SK-N-SH treated with all-trans-retinoic acid at 6 μM for 48 hours (cell line): ENCODE results near the gene PCSK5.

Experiments used
- ATAC-seq: fragments of 200-7000 bp; cut with Tn5 transposase; 3 replicates; pipeline ENCODE4 v1.9.1; 2020; ENCODE audit warnings: mild to moderate bottlenecking, moderate library complexity
- BACH2 ChIP-seq: fragments of 250-450 bp; sonication (Bioruptor Pico); IDR thresholded peaks from 2 replicates; pipeline ENCODE4 v1.9.0; 2021; ENCODE audit warnings: mild to moderate bottlenecking, borderline replicate concordance
- CREB5 ChIP-seq: fragments of 250-450 bp; sonication (Bioruptor Pico); IDR thresholded peaks from 2 replicates; pipeline ENCODE4 v1.5.1; 2020; ENCODE audit warnings: low read depth, mild to moderate bottlenecking, moderate library complexity
- CSDC2 ChIP-seq: fragments of 250-450 bp; sonication (Bioruptor Pico); IDR thresholded peaks from 2 replicates; pipeline ENCODE4 v1.5.0; 2020; ENCODE audit warnings: mild to moderate bottlenecking, moderate library complexity
- CSRNP3 ChIP-seq: fragments of 250-450 bp; sonication (Bioruptor Pico); IDR thresholded peaks from 2 replicates; pipeline ENCODE4 v1.5.1; 2021; ENCODE audit warnings: mild to moderate bottlenecking, moderate library complexity
- GLIS3 ChIP-seq: fragments of 250-450 bp; sonication (Bioruptor Pico); IDR thresholded peaks from 2 replicates; pipeline ENCODE4 v1.5.0; 2020; ENCODE audit warnings: mild to moderate bottlenecking, moderate library complexity
- ISL1 ChIP-seq: fragments of 250-450 bp; sonication (Bioruptor Pico); IDR thresholded peaks from 2 replicates; pipeline ENCODE4 v2.1.2; 2022; ENCODE audit warnings: mild to moderate bottlenecking, moderate library complexity
- OSR1 ChIP-seq: fragments of 250-450 bp; sonication (Bioruptor Pico); IDR thresholded peaks from 2 replicates; pipeline ENCODE4 v1.8.0; 2022; ENCODE audit warnings: moderate library complexity, mild to moderate bottlenecking, inconsistent platforms
- PATZ1 ChIP-seq: fragments of 250-450 bp; sonication (Bioruptor Pico); IDR thresholded peaks from 2 replicates; pipeline ENCODE4 v1.8.0; 2020; ENCODE audit warnings: mild to moderate bottlenecking, moderate library complexity, borderline replicate concordance
- PPARA ChIP-seq: fragments of 250-450 bp; sonication (Bioruptor Pico); IDR thresholded peaks from 2 replicates; pipeline ENCODE4 v1.5.0; 2020; ENCODE audit warnings: mild to moderate bottlenecking, borderline replicate concordance
- RARB ChIP-seq: fragments of 250-450 bp; sonication (Bioruptor Pico); IDR thresholded peaks from 2 replicates; pipeline ENCODE4 v1.8.0; 2021; ENCODE audit warnings: mild to moderate bottlenecking, moderate library complexity
- SNAI2 ChIP-seq: fragments of 250-450 bp; sonication (Bioruptor Pico); IDR thresholded peaks from 2 replicates; pipeline ENCODE4 v1.5.0; 2020; ENCODE audit warnings: mild to moderate bottlenecking, moderate library complexity
- TCF4 ChIP-seq: fragments of 250-450 bp; sonication (Bioruptor Pico); IDR thresholded peaks from 2 replicates; pipeline ENCODE4 v1.8.0; 2021; ENCODE audit warnings: mild to moderate bottlenecking, moderate library complexity, borderline replicate concordance
- TOX ChIP-seq: fragments of 250-450 bp; sonication (Bioruptor Pico); IDR thresholded peaks from 2 replicates; pipeline ENCODE4 v1.8.0; 2021; ENCODE audit warnings: mild to moderate bottlenecking, moderate library complexity, borderline replicate concordance
- TSHZ2 ChIP-seq: fragments of 250-450 bp; sonication (Bioruptor Pico); IDR thresholded peaks from 2 replicates; pipeline ENCODE4 v1.5.0; 2020; ENCODE audit warnings: mild to moderate bottlenecking, moderate library complexity
- ZC3H10 ChIP-seq: fragments of 250-450 bp; sonication (Bioruptor Pico); IDR thresholded peaks from 2 replicates; pipeline ENCODE4 v1.5.1; 2021; ENCODE audit warnings: mild to moderate bottlenecking, moderate library complexity
- ZFP3 ChIP-seq: fragments of 250-450 bp; sonication (Bioruptor Pico); IDR thresholded peaks from 2 replicates; pipeline ENCODE4 v1.5.0; 2020; ENCODE audit warnings: mild to moderate bottlenecking, moderate library complexity
- ZFP30 ChIP-seq: fragments of 450-650 bp; formaldehyde crosslinking; IDR thresholded peaks from 2 replicates; pipeline ENCODE4 v1.5.0; 2022; ENCODE audit warnings: mild to moderate bottlenecking, moderate library complexity
- ZNF565 ChIP-seq: fragments of 450-650 bp; formaldehyde crosslinking; conservative IDR thresholded peaks from 2 replicates; pipeline ENCODE4 v1.5.0; 2020; ENCODE audit warnings: low read depth, mild to moderate bottlenecking, moderate library complexity
- ZNF8 ChIP-seq: fragments of 450-650 bp; formaldehyde crosslinking; IDR thresholded peaks from 2 replicates; pipeline ENCODE4 v1.5.0; 2020; ENCODE audit warnings: mild to moderate bottlenecking, moderate library complexity

The PCSK5 gene

GRCh38 chr9:76366275-76366674 is 475.8 kb downstream of the PCSK5 start (continued):
- TF ChIP-seq TSHZ2 (no peak), CREB5 (CRISPR knock-in tag) (0 out of 2 replicates have a peak, but pooled peaks have one; percentile 53), PPARA (CRISPR knock-in tag) (no peak), BACH2 (no peak), ZC3H10 (CRISPR knock-in tag) (peak; percentile 40; the same call in 1 of the 2 replicates), ZNF8 (CRISPR knock-in tag) (0 out of 2 replicates have a peak, but pooled peaks have one; percentile 11), CSDC2 (CRISPR knock-in tag) (no peak), ISL1 (CRISPR knock-in tag) (peak; percentile 85), CSRNP3 (CRISPR knock-in tag) (peak; percentile 50; the same call in 1 of the 2 replicates), ZFP30 (peak; percentile 83)

GRCh38 chr9:76369583-76369982 is 479.1 kb downstream of the PCSK5 start:
- ATAC-seq: no peak
- TF ChIP-seq TCF4 (CRISPR knock-in tag) (peak; percentile 65; the same call in 1 of the 2 replicates), CSRNP3 (CRISPR knock-in tag) (no peak), ISL1 (CRISPR knock-in tag) (0 out of 2 replicates have a peak, but pooled peaks have one; percentile 18)

GRCh38 chr9:76370396-76371023 is 480.0 kb downstream of the PCSK5 start:
- TF ChIP-seq TOX (CRISPR knock-in tag) (no peak), SNAI2 (CRISPR knock-in tag) (no peak)
- TF ChIP-seq, all 23 proteins: peak for 0
- ATAC-seq: no peak

GRCh38 chr9:76371901-76372300 is 481.4 kb downstream of the PCSK5 start:
- TF ChIP-seq RARB (no peak), GLIS3 (CRISPR knock-in tag) (no peak), CSRNP3 (CRISPR knock-in tag) (no peak), ZFP3 (CRISPR knock-in tag) (no peak), ZNF565 (CRISPR knock-in tag) (no peak), BACH2 (no peak), PPARA (CRISPR knock-in tag) (no peak)
- ATAC-seq: no peak

- ATAC-seq: no peak
- no peak for TF ChIP-seq ZFP3 (CRISPR knock-in tag)
- TF ChIP-seq PATZ1: no peak
- TF ChIP-seq TOX (CRISPR knock-in tag): no peak
- no peak for TF ChIP-seq CSRNP3 (CRISPR knock-in tag)
- no peak for TF ChIP-seq PPARA (CRISPR knock-in tag)
- no peak for TF ChIP-seq CSDC2 (CRISPR knock-in tag)
- no peak for TF ChIP-seq CREB5 (CRISPR knock-in tag)
- no peak for TF ChIP-seq OSR1
- no peak for TF ChIP-seq RARB
- TF ChIP-seq SNAI2 (CRISPR knock-in tag): no peak
- TF ChIP-seq BACH2: no peak
- TF ChIP-seq ISL1 (CRISPR knock-in tag): no peak
Measured at GRCh38 chr9:76372336-76372735, 481.9 kb downstream of the PCSK5 start.
